ENCODE data around the gene ATP8A2. TPM values are rescaled to one million over a fixed set of nuclear protein-coding genes. Genes with fewer than 3 reads are reported as not detected.

ATP8A2 gene
- polyA plus RNA-seq, 1 donor from 2014 or later = 11.9 TPM

DNA sequence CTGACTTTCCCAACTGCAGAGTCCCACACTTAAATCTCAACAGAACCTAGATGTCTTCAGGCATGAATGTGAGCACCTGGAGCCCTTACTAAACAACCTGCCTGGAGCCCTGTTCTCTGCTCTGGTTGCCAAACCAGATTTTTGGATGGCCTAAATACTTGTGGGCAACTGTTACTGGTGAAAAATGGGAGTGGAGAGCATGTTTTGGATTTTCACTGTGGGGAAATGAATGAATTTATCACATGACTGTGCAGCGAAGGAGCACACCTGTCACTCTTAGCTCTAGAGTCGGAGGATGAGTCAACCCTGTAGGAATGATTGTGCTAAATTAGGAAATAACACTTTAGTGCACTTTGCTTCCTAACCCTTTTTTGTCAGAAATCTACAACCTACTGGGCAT is 649.7 kb downstream of the ATP8A2 start:
- Histone ChIP-seq H3K79me2 (replicated peaks; ENCODE audit: insufficient read depth, low read length) (no peaks in the 10 kb centered on the region), H3K36me3 (ENCODE audit: insufficient read depth, low read length) (no peaks in the 10 kb centered on the region), H3K9me2 (ENCODE audit: insufficient read depth, low read length) (no peaks in the 10 kb centered on the region), H3K9me3 (ENCODE audit: low read length) (no peaks in the 10 kb centered on the region), H2AFZ (ENCODE audit: low read depth, low read length) (no peak overlapping the region), H3K9ac (ENCODE audit: low read length) (no peak overlapping the region), H3K27ac (ENCODE audit: low read length) (no peak overlapping the region), H4K20me1 (ENCODE audit: insufficient read depth) (no peaks in the 10 kb centered on the region), H3K27me3 (ENCODE audit: insufficient read depth, low read depth, low read length) (no peaks in the 10 kb centered on the region), H3K4me2 (ENCODE audit: low read length) (no peak overlapping the region), H3F3A (ENCODE audit: insufficient read depth, low read length, poor library complexity, severe bottlenecking) (no peaks in the 10 kb centered on the region), H3K4me3 (ENCODE audit: low read length) (peak overlapping the region; percentile 10)
- TF ChIP-seq, protein P1, sequence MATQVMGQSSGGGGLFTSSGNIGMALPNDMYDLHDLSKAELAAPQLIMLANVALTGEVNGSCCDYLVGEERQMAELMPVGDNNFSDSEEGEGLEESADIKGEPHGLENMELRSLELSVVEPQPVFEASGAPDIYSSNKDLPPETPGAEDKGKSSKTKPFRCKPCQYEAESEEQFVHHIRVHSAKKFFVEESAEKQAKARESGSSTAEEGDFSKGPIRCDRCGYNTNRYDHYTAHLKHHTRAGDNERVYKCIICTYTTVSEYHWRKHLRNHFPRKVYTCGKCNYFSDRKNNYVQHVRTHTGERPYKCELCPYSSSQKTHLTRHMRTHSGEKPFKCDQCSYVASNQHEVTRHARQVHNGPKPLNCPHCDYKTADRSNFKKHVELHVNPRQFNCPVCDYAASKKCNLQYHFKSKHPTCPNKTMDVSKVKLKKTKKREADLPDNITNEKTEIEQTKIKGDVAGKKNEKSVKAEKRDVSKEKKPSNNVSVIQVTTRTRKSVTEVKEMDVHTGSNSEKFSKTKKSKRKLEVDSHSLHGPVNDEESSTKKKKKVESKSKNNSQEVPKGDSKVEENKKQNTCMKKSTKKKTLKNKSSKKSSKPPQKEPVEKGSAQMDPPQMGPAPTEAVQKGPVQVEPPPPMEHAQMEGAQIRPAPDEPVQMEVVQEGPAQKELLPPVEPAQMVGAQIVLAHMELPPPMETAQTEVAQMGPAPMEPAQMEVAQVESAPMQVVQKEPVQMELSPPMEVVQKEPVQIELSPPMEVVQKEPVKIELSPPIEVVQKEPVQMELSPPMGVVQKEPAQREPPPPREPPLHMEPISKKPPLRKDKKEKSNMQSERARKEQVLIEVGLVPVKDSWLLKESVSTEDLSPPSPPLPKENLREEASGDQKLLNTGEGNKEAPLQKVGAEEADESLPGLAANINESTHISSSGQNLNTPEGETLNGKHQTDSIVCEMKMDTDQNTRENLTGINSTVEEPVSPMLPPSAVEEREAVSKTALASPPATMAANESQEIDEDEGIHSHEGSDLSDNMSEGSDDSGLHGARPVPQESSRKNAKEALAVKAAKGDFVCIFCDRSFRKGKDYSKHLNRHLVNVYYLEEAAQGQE (IDR thresholded peaks at IDR 0.05; ENCODE audit: borderline replicate concordance) = no peak
- TF ChIP-seq, protein P2, sequence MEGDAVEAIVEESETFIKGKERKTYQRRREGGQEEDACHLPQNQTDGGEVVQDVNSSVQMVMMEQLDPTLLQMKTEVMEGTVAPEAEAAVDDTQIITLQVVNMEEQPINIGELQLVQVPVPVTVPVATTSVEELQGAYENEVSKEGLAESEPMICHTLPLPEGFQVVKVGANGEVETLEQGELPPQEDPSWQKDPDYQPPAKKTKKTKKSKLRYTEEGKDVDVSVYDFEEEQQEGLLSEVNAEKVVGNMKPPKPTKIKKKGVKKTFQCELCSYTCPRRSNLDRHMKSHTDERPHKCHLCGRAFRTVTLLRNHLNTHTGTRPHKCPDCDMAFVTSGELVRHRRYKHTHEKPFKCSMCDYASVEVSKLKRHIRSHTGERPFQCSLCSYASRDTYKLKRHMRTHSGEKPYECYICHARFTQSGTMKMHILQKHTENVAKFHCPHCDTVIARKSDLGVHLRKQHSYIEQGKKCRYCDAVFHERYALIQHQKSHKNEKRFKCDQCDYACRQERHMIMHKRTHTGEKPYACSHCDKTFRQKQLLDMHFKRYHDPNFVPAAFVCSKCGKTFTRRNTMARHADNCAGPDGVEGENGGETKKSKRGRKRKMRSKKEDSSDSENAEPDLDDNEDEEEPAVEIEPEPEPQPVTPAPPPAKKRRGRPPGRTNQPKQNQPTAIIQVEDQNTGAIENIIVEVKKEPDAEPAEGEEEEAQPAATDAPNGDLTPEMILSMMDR (IDR thresholded peaks at IDR 0.05; ENCODE audit: poor library complexity, severe bottlenecking) = no peak

DNA sequence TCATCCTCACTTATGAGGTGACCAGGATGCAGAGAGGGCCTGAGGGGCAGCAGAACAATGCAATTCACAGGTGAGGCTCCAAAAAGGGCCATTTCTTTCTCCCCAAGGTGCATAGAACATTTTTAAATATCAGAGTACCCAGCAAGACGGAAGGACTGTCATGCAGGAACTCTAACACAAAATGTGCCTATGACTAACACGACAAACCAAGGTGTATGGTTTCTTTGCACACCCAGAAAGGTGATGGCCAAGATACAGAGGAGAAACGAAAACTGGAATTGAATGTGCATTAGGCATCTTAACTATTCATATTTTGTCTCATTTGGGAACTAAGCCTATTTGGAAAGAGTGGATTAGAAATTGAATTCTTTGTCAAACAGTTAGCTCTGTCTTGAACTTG is 650.2 kb downstream of the ATP8A2 start:
- H3K4me3 ChIP-seq (ENCODE audit: low read length) = peak overlapping the region; percentile 10
- no peaks in the 10 kb centered on the region for H3K79me2 ChIP-seq (replicated peaks; ENCODE audit: insufficient read depth, low read length)
- no peak overlapping the region for H3K9ac ChIP-seq (ENCODE audit: low read length)
- H3K9me3 ChIP-seq (ENCODE audit: low read length) = no peaks in the 10 kb centered on the region
- TF ChIP-seq SMC3 (conservative IDR thresholded peaks at IDR 0.05; ENCODE audit: poor library complexity) (no peak), RAD21 (conservative IDR thresholded peaks at IDR 0.05) (no peak), TAF1 (IDR thresholded peaks at IDR 0.05; ENCODE audit: low read depth) (no peak), MXI1 (conservative IDR thresholded peaks at IDR 0.05; ENCODE audit: poor library complexity, severe bottlenecking) (no peak), POLR2AphosphoS5 (IDR thresholded peaks at IDR 0.05) (no peak), EP300 (conservative IDR thresholded peaks at IDR 0.05; ENCODE audit: poor library complexity, severe bottlenecking) (no peak), EZH2 (IDR thresholded peaks at IDR 0.05; ENCODE audit: borderline replicate concordance, insufficient read depth, low read length, poor library complexity, severe bottlenecking) (no peak)
- TF ChIP-seq, protein P1 (IDR thresholded peaks at IDR 0.05; ENCODE audit: borderline replicate concordance) = no peak
- TF ChIP-seq, protein P2 (IDR thresholded peaks at IDR 0.05; ENCODE audit: poor library complexity, severe bottlenecking) = no peak
- peak overlapping the region; percentile 48 for H3K4me2 ChIP-seq (ENCODE audit: low read length)
- no peak overlapping the region for H2AFZ ChIP-seq (ENCODE audit: low read depth, low read length)
- H3F3A ChIP-seq (ENCODE audit: insufficient read depth, low read length, poor library complexity, severe bottlenecking) = no peaks in the 10 kb centered on the region
- H4K20me1 ChIP-seq (ENCODE audit: insufficient read depth) = no peaks in the 10 kb centered on the region
- no peaks in the 10 kb centered on the region for H3K27me3 ChIP-seq (ENCODE audit: insufficient read depth, low read depth, low read length)
- H3K27ac ChIP-seq (ENCODE audit: low read length) = no peak overlapping the region
- H3K36me3 ChIP-seq (ENCODE audit: insufficient read depth, low read length) = no peaks in the 10 kb centered on the region
- H3K9me2 ChIP-seq (ENCODE audit: insufficient read depth, low read length) = no peaks in the 10 kb centered on the region
